GM21529 (cell line): Measurements from ENCODE around the gene ESYT3.
"Not testable (repeated sequence)": the region's sequence is repeated elsewhere in the genome, so short reads cannot be mapped to it uniquely, and the experiment has no call there.

Experiments used
- ATAC-seq: cut with Tn5 transposase; IDR thresholded peaks from one replicate; pipeline ENCODE4 v1.9.1; 2021; ENCODE audit not compliant: unreplicated experiment

The ESYT3 gene

GRCh38 chr3:138484672-138485071 lies 50.3 kb downstream of the ESYT3 start:
- not testable (repeated sequence) for ATAC-seq

DNA sequence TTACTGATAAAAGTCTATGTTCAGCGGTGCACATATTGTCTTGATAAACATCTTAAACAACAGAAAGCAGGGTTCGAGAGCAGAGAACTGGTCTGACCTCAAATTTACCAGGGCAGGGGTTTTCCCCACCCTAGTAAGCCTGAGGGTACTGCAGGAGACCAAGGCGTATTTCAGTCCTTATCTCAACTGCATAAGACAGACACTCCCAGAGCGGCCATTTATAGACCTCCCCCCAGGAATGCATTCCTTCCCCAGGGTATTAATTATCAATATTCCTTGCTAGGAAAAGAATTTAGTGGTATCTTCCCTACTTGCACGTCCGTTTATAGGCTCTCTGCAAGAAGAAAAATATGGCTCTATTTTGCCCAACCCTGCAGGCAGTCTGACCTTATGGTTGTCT lies 52.2 kb downstream of the ESYT3 start:
- ATAC-seq = not testable (repeated sequence)

DNA sequence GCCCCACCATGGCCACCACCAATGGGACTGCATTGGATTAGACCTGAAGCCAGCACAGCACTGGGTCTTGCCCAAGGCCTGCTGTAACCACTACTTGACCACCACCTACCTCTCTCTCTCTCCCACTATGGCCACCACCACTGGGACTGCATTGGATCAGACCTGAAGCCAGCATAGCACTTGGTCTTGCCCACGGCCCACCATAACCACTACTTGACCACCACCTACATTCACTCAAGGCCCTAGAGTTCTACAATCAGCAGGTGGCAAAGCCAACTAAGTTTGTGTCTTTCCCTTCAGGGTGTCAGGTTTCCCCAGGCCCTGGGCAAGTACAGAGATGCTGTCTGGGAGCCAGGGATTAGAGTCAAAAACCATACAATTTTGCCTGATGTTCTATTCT lies 57.6 kb downstream of the ESYT3 start:
- ATAC-seq = no peak

GRCh38 chr3:138492980-138493675 lies 58.7 kb downstream of the ESYT3 start:
- ATAC-seq = no peak

DNA sequence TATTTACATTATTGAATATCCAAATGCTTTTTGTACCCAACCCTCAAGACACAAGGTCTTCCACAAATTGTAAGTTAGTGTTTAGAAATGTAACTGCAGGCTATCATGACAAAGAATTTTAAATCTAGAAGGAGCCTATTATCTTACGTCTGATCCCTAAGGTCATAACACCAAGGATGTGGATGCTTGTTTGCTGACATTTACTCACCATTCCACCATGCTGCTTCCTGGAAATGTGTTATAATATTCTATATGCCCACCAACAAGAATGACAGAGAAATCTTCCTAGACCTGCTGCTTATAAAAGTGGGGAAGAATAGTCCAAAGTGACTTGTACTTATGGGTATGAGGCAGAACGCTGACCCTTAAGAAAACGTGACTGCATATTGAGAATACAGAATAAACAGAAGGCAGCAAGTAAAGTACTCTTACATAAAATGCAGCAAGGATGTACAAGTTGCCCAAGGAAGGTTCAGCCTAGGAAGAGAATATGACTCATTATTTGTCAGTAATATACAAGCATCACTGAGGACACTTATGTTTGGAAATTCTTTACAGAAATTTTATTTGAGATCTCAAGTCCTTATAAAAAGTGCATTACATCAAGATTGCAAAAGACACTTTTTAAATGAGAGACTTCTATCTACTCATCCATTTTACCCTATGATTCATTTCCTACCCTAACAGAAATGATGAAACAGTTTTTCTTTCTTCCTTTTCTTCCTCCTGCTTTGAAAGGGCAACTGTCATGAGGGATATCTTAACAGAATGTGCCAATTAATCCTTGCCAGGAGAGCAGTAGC lies 59.6 kb downstream of the ESYT3 start:
- no peak for ATAC-seq

DNA sequence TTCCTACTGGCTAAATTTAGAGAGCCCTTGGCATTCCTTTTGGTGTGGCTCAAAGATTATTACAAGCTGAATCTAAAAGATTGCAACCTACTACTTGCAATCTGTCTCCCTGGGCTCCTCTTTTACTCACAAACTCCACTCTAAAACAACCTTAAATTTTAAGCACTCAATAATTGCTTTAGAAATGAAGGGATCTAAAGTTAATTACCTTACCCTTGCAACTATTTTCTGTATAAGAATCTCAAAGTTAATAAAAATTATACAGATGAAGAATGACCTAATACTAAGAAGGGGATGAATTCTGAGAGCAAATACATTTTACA lies 60.2 kb downstream of the ESYT3 start:
- ATAC-seq = no peak

- not testable (repeated sequence) for ATAC-seq
These were observed 61.2 kb downstream of the ESYT3 start for GRCh38 chr3:138495638-138496037.

- ATAC-seq = no peak
These were observed 62.0 kb downstream of the ESYT3 start for GRCh38 chr3:138496436-138496835.

- no peak for ATAC-seq
These were observed 62.6 kb downstream of the ESYT3 start for GRCh38 chr3:138497021-138497420.

GRCh38 chr3:138497851-138498250 lies 63.4 kb downstream of the ESYT3 start:
- ATAC-seq = no peak

GRCh38 chr3:138498991-138499390 lies 64.6 kb downstream of the ESYT3 start:
- ATAC-seq = no peak

- ATAC-seq = no peak
These were observed 73.1 kb downstream of the ESYT3 start for GRCh38 chr3:138507524-138507923.

GRCh38 chr3:138509586-138509985 lies 75.2 kb downstream of the ESYT3 start:
- ATAC-seq = no peak

DNA sequence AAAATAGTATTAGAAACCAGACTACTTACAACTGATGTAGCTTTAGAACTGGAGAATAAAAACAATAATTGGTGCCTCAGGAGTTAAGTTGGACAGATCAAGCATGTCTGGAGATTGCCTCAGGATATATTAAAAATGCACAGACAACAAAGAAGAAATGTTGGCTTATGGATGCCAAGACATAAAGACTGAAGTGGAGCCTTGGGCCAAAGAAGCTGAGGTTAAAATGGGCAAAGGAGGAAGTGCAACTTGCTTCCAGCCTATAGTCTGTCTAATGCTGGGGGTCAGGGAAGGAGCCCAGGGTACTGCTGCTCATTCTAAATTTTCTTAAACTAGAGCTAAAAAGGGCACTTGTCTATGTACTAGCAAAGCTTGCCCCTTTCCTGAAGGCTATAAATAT lies 77.5 kb downstream of the ESYT3 start:
- ATAC-seq = no peak

DNA sequence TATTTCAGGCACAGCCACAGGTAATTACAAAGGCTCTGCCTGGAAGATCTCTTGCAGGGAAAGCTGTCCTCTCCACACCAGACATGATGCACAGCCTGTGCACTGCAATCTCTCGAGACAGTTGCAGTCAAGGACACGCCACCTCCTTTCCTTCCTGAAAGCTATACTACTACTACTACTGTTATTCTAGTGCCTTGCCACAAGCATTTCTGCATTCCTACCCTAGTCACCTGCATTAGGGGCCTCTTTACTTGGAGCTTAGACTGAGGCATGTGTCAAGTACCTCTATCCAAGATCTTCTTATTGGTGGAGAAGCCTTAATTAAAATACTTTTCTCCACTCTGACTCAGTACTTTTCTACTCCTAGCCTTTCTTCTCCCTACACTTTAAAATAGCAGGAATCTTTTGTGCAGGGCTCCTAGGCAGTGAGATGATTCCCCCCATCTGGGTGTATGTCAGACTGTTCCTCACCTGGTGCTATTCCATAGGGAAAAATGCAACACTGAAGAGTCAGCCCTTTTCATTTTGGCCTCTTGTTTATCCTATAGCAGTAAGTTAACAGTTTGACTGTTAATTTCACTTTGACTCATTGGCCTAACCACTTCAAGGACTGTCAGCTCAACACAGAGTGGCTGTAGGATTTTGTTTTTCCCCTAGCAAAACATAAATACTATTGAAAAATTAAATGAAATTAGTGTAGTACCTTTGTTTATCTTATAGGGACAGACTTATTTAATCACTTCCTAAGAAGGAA lies 78.9 kb downstream of the ESYT3 start:
- ATAC-seq = peak; percentile 89

DNA sequence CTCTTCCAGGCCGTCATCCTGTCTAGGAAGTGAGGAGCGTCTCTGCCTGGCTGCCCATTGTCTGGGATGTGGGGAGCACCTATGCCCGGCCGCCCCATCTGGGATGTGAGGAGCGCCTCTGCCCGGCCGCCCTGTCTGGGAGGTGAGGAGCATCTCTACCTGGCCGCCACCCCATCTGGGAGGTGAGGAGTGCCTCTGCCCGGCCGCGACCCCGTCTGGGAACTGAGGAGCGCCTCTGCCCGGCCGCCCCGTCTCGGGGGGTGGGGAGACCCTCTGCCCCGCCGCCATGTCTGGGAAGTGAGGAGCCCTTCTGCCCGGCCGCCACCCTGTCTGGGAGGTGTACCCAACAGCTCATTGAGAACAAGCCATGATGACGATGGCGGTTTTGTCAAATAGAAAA lies 87.0 kb downstream of the ESYT3 start:
- not testable (repeated sequence) for ATAC-seq
